HepG2 (cell line): ENCODE results near the gene CIAO2B. TPM values are rescaled to one million over a fixed set of nuclear protein-coding genes. Genes with fewer than 3 reads are reported as not detected.

Experiments
- polyA plus RNA-seq, 8 experiments: library from polyadenylated mRNA; depleted of rRNA in 3 of 8; stranded (reverse) in 7 of 8; unstranded in 1 of 8; fragments of >200 nt; fragmentation: Illumina TruSeq in 4 of 8; extraction: Trizol in 4 of 8; gene quantifications; 2 replicates each; pipeline versions ENCODE4 v1.2.1 to v1.2.3, GENCODE V29; 2011 to 2016; ENCODE audit warnings: low read depth in 4 of 8, missing spikeins in 1 of 8, mixed read lengths in 1 of 8; ENCODE audit not compliant: insufficient read depth in 1 of 8
- total RNA-seq, 5 experiments: library from RNA; depleted of rRNA; stranded (reverse); fragments of >200 nt; fragmentation: Illumina TruSeq; extraction: Trizol; gene quantifications; 2 replicates each; pipeline ENCODE4 v1.2.3, GENCODE V29; 2016; ENCODE audit warnings: low read depth in 1 of 5

The CIAO2B gene
- total and polyA plus RNA-seq, 2 of the 13 experiments (the other 11 are each of a cell fraction or from before 2014, with no cell fraction given), result 157 to 293 TPM

Other genes starting within 250 kb of the CIAO2B start
- gene CMTM4, start 237.7 kb downstream of the CIAO2B start, total RNA-seq (2016; rRNA removed; fragmentation: Illumina TruSeq; extraction: Trizol), result 32.0 and 44.1 TPM in 2 replicates
- 36.3 and 41.3 TPM in 2 replicates for gene CMTM4, start 237.7 kb downstream of the CIAO2B start, polyA plus RNA-seq (2011; rRNA removed)
- 107 and 135 TPM in 2 replicates for gene DYNC1LI2, start 182.8 kb downstream of the CIAO2B start, total RNA-seq (2016; rRNA removed; fragmentation: Illumina TruSeq; extraction: Trizol)
- gene DYNC1LI2, start 182.8 kb downstream of the CIAO2B start, polyA plus RNA-seq (2011; rRNA removed), result 65.5 and 67.7 TPM in 2 replicates
- not detected in 2 replicates for gene TERB1, start 132.8 kb downstream of the CIAO2B start, total RNA-seq (2016; rRNA removed; fragmentation: Illumina TruSeq; extraction: Trizol)
- not detected in 2 replicates for gene TERB1, start 132.8 kb downstream of the CIAO2B start, polyA plus RNA-seq (2011; rRNA removed)
- gene NAE1, start 103.4 kb downstream of the CIAO2B start, total RNA-seq (2016; rRNA removed; fragmentation: Illumina TruSeq; extraction: Trizol), result 206 and 279 TPM in 2 replicates
- 68.2 and 95.7 TPM in 2 replicates for gene NAE1, start 103.4 kb downstream of the CIAO2B start, polyA plus RNA-seq (2011; rRNA removed)
- not detected in 2 replicates for gene CA7, start 90.0 kb downstream of the CIAO2B start, total RNA-seq (2016; rRNA removed; fragmentation: Illumina TruSeq; extraction: Trizol)
- gene CA7, start 90.0 kb downstream of the CIAO2B start, polyA plus RNA-seq (2011; rRNA removed), result not detected in 2 replicates
- gene PDP2, start 53.9 kb downstream of the CIAO2B start, total RNA-seq (2016; rRNA removed; fragmentation: Illumina TruSeq; extraction: Trizol), result 15.8 and 38.2 TPM in 2 replicates
- gene PDP2, start 53.9 kb downstream of the CIAO2B start, polyA plus RNA-seq (2011; rRNA removed), result 12.2 and 12.8 TPM in 2 replicates
- gene CDH16, start 15.5 kb downstream of the CIAO2B start, total RNA-seq (2016; rRNA removed; fragmentation: Illumina TruSeq; extraction: Trizol), result 3.2 and 3.9 TPM in 2 replicates
- 2.7 and 5.3 TPM in 2 replicates for gene CDH16, start 15.5 kb downstream of the CIAO2B start, polyA plus RNA-seq (2011; rRNA removed)
- 0.80 and 1.0 TPM in 2 replicates for gene RRAD, start 8.9 kb downstream of the CIAO2B start, total RNA-seq (2016; rRNA removed; fragmentation: Illumina TruSeq; extraction: Trizol)
- 1.1 TPM in 2 replicates for gene RRAD, start 8.9 kb downstream of the CIAO2B start, polyA plus RNA-seq (2011; rRNA removed)
- gene CES2, start 1.1 kb upstream of the CIAO2B start, total RNA-seq (2016; rRNA removed; fragmentation: Illumina TruSeq; extraction: Trizol), result 35.1 and 63.8 TPM in 2 replicates
- 50.6 and 69.7 TPM in 2 replicates for gene CES2, start 1.1 kb upstream of the CIAO2B start, polyA plus RNA-seq (2011; rRNA removed)
- 2.3 and 6.6 TPM in 2 replicates for gene CES3, start 26.9 kb upstream of the CIAO2B start, total RNA-seq (2016; rRNA removed; fragmentation: Illumina TruSeq; extraction: Trizol)
- gene CES3, start 26.9 kb upstream of the CIAO2B start, polyA plus RNA-seq (2011; rRNA removed), result 17.4 and 18.1 TPM in 2 replicates
- gene CES4A, start 54.2 kb upstream of the CIAO2B start, total RNA-seq (2016; rRNA removed; fragmentation: Illumina TruSeq; extraction: Trizol), result 0.09 TPM in 1 of 2 replicates, not detected in the other
- 0.17 and 0.18 TPM in 2 replicates for gene CES4A, start 54.2 kb upstream of the CIAO2B start, polyA plus RNA-seq (2011; rRNA removed)
- gene CBFB, start 94.7 kb upstream of the CIAO2B start, total RNA-seq (2016; rRNA removed; fragmentation: Illumina TruSeq; extraction: Trizol), result 70.8 and 76.0 TPM in 2 replicates
- 15.4 and 22.1 TPM in 2 replicates for gene CBFB, start 94.7 kb upstream of the CIAO2B start, polyA plus RNA-seq (2011; rRNA removed)
- 48.3 and 53.6 TPM in 2 replicates for gene PHAF1, start 175.5 kb upstream of the CIAO2B start, total RNA-seq (2016; rRNA removed; fragmentation: Illumina TruSeq; extraction: Trizol)
- 174 and 184 TPM in 2 replicates for gene PHAF1, start 175.5 kb upstream of the CIAO2B start, polyA plus RNA-seq (2011; rRNA removed)
- gene B3GNT9, start 216.6 kb upstream of the CIAO2B start, total RNA-seq (2016; rRNA removed; fragmentation: Illumina TruSeq; extraction: Trizol), result 1.5 and 3.1 TPM in 2 replicates
- gene B3GNT9, start 216.6 kb upstream of the CIAO2B start, polyA plus RNA-seq (2011; rRNA removed), result 1.2 and 1.5 TPM in 2 replicates
- 6.2 and 7.8 TPM in 2 replicates for gene TRADD, start 225.5 kb upstream of the CIAO2B start, total RNA-seq (2016; rRNA removed; fragmentation: Illumina TruSeq; extraction: Trizol)
- 8.2 and 10.3 TPM in 2 replicates for gene TRADD, start 225.5 kb upstream of the CIAO2B start, polyA plus RNA-seq (2011; rRNA removed)
- 1.5 and 3.9 TPM in 2 replicates for gene FBXL8, start 225.6 kb upstream of the CIAO2B start, total RNA-seq (2016; rRNA removed; fragmentation: Illumina TruSeq; extraction: Trizol)
- gene FBXL8, start 225.6 kb upstream of the CIAO2B start, polyA plus RNA-seq (2011; rRNA removed), result 9.3 and 10.9 TPM in 2 replicates
- gene HSF4, start 230.3 kb upstream of the CIAO2B start, total RNA-seq (2016; rRNA removed; fragmentation: Illumina TruSeq; extraction: Trizol), result 0.41 and 3.5 TPM in 2 replicates
- gene HSF4, start 230.3 kb upstream of the CIAO2B start, polyA plus RNA-seq (2011; rRNA removed), result 16.9 and 17.9 TPM in 2 replicates
- gene NOL3, start 236.1 kb upstream of the CIAO2B start, total RNA-seq (2016; rRNA removed; fragmentation: Illumina TruSeq; extraction: Trizol), result 3.1 and 5.7 TPM in 2 replicates
- 20.5 and 23.3 TPM in 2 replicates for gene NOL3, start 236.1 kb upstream of the CIAO2B start, polyA plus RNA-seq (2011; rRNA removed)
- gene MATCAP1, start 249.6 kb upstream of the CIAO2B start, total RNA-seq (2016; rRNA removed; fragmentation: Illumina TruSeq; extraction: Trizol), result 4.4 and 11.2 TPM in 2 replicates
- gene MATCAP1, start 249.6 kb upstream of the CIAO2B start, polyA plus RNA-seq (2011; rRNA removed), result 24.5 and 27.2 TPM in 2 replicates